Aorta (tissue), 5 donors: ENCODE data around the gene INF2. TPM values are rescaled to one million over a fixed set of nuclear protein-coding genes. Genes with fewer than 3 reads are reported as not detected.
"Not testable (repeated sequence)": the region's sequence is repeated elsewhere in the genome, so short reads cannot be mapped to it uniquely, and the experiment has no call there.

Experiments used
- ATAC-seq: fragments of 200-7000 bp; cut with Tn5 transposase; one replicate; pipeline ENCODE4 v1.9.1; 2022; ENCODE audit warnings: moderate library complexity; ENCODE audit not compliant: low FRiP score
- DNase-seq, 2 donors: peaks; one replicate each; pipeline ENCODE4 v3.0.0-alpha.2; 2020
- H3K27ac ChIP-seq, 2 donors: one replicate each; pipeline ENCODE4 v1.5.1; 2013; ENCODE audit warnings: low read length in 2 of 2, mild to moderate bottlenecking in 2 of 2, moderate library complexity in 2 of 2, control low read depth in 1 of 2, inconsistent platforms in 1 of 2, low read depth in 1 of 2
- H3K27me3 ChIP-seq, 2 donors: one replicate each; pipeline ENCODE4 v1.6.1; 2013; ENCODE audit warnings: control low read depth in 1 of 2, low read length in 1 of 2, mild to moderate bottlenecking in 1 of 2, moderate library complexity in 1 of 2; ENCODE audit not compliant: insufficient read depth in 2 of 2, control insufficient read depth in 1 of 2
- H3K36me3 ChIP-seq, 2 donors: one replicate each; pipeline ENCODE4 v1.6.1; 2013; ENCODE audit warnings: control low read depth in 1 of 2, low read length in 1 of 2, mild to moderate bottlenecking in 1 of 2; ENCODE audit not compliant: insufficient read depth in 2 of 2, control insufficient read depth in 1 of 2
- H3K4me1 ChIP-seq, 2 donors: one replicate each; pipeline ENCODE4 v1.6.1; 2013; ENCODE audit warnings: low read length in 2 of 2, control low read depth in 1 of 2, mild to moderate bottlenecking in 1 of 2, moderate library complexity in 1 of 2; ENCODE audit not compliant: insufficient read depth in 2 of 2, control insufficient read depth in 1 of 2
- H3K4me3 ChIP-seq, 2 donors: one replicate each; pipeline ENCODE4 v1.5.1; 2013; ENCODE audit warnings: low read length in 2 of 2, control low read depth in 1 of 2, mild to moderate bottlenecking in 1 of 2
- H3K9me3 ChIP-seq: one replicate; pipeline ENCODE4 v1.6.1; 2013; ENCODE audit warnings: mild to moderate bottlenecking, low read length; ENCODE audit not compliant: control insufficient read depth
- WGBS, 2 donors: extraction: QIAGEN DNeasy Blood & Tissue Kit; methylation state at CpG; one replicate each; pipeline ENCODE4 v1.1.7; 2013; 5-methylcytosine and 5-hydroxymethylcytosine counted together
- intact Hi-C, 2 donors: fragments of 100-400 bp; cut with DNase I; formaldehyde crosslinking; loops; one replicate each; pipeline versions ENCODE4 v1.14.2 to v1.15.0; 2022
- polyA plus RNA-seq, 2 donors: library from polyadenylated mRNA; stranded (reverse); fragments of 200-250 nt; gene quantifications; one replicate each; pipeline ENCODE4 v1.2.3, GENCODE V29; 2013
- total RNA-seq, 2 donors: library from RNA; stranded (reverse); fragmentation: NEBNext Ultra II Directional; extraction: Animal tissue kit (Norgen Biotek cat#: 25700); gene quantifications; one replicate each; pipeline ENCODE4 v1.2.1, GENCODE V29; 2021
- donor health status: healthy with polysubstance abuse.
- donor health status: Bipolar disorder and iron deficiency.
- donor health status: DM: no; HTN: no; CAD: no.
- donor health status: DM: no; HTN: no; CAD: no.
- donor health status: DM: yes; HTN: yes; CAD: no.

The INF2 gene
- total and polyA plus RNA-seq, 4 donors = 31.9 to 185 (median 93.2) TPM

DNA sequence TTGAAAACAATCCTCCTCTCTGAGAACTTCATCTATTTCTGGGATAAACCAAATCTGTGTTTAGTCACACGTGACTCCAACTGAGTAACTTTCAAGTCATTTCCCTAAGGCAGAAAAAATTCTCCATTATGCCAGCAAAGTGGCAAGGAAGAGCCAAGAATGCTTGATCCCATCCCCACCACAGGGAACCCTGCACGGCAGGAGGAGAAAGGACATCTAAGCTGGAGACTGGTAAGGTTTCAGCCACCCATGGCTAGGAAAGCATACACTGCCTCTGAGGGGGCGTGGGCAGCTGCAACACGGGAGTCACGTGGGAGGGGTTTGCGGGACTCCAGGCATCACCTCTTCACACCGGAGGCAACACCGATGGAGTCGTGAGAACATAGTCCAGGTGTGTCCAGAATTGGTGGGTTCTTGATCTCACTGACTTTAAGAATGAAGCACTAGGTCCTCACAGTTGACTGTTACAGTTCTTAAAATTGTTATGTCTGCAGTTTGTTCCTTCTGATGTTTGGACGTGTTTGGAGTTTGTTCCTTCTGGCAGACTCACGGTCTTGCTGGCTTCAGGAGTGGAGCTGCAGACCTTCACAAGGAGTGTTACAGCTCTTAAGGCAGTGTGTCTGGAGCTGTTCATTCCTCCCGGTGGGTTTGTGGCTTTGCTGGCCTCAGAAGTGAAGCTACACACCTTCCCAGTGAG is 60.8 kb downstream of the INF2 start:
- intact Hi-C loops = no loop called here
- Histone ChIP-seq H3K27ac (peak overlapping the region in 1 of 2 donors; percentile 89), H3K36me3 (no peaks in the 10 kb centered on the region), H3K4me1 (peaks cover 0 to 3% of the 10 kb centered on the region in 2 donors), H3K4me3 (no peak overlapping the region), H3K27me3 (no peaks in the 10 kb centered on the region), H3K9me3 (no peaks in the 10 kb centered on the region)
- WGBS, 2 donors = 26 to 28% methylated on average over 12 of the region's 12 CpGs
- DNase-seq (peak in 1 of 2 donors; percentile 45), ATAC-seq (no peak)

DNA sequence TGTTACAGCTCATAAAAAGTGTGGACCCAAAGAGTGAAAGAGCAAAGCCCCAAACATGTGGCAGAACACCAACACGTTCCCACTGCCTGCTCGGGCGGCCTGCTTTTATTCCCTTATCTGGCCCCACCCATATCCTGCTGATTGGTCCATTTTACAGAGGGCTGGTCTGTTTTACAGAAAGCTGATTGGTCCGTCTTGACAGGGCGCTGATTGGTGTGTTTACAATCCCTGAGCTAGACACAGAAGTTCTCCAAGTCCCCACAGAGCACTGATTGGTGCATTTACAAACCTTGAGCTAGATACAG is 61.3 kb downstream of the INF2 start:
- ATAC-seq, H3K36me3 ChIP-seq, H3K4me3 ChIP-seq, intact Hi-C loops, H3K4me1 ChIP-seq, H3K9me3 ChIP-seq, H3K27me3 ChIP-seq, DNase-seq: not testable (repeated sequence)
- peak overlapping the region in 1 of 2 donors; percentile 26 for H3K27ac ChIP-seq
- WGBS, 2 donors = 51 to 54% methylated on average over 5 of the region's 5 CpGs

DNA sequence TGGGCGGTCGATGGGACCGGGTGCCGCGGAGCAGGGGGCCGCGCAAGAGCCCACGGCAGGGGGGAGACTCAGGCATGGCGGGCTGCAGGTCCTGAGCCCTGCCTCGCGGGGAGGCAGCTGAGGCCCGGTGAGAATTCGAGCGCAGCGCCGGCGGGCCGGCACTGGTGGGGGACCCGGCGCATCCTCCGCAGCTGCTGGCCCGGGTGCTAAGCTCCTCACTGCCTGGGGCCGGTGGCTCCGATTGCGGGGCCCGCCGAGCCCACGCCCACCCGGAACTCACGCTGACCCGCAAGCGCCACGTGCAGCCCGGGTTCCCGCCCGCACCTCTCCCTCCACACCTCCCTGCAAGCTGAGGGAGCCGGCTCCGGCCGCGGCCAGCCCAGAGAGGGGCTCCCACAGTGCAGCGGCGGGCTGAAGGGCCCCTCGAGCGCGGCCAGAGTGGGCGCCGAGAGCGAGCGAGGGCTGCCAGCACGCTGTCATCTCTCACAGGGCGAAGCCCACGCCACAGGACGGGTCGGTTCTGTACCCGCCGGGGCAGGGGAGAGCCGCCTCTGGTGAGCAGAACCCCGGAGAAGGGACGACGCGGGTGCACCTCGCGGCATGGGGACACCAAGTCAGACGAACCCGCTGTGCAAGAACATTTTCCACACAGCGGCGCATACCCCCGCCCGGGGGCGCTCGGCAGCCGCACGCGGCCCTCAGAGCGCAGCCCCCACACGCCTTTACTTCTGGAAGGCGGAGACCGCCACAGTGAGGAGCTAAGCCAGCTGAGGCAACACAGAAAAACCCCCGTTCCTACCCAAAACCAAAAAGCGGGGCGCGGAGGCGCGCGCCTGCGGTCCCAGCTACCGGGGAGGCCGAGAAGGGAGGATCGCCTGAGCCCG is 62.4 kb downstream of the INF2 start:
- H3K27ac ChIP-seq = peak overlapping the region; percentile 24 to 49
- WGBS, 2 donors = 78 to 83% methylated on average over 60 to 90 of the region's 90 CpGs
- H3K4me1 ChIP-seq = peaks cover 0 to 3% of the 10 kb centered on the region in 2 donors
- H3K9me3 ChIP-seq = no peaks in the 10 kb centered on the region
- no peak for ATAC-seq
- no peaks in the 10 kb centered on the region for H3K27me3 ChIP-seq
- DNase-seq = peak in 1 of 2 donors; percentile 48
- intact Hi-C loops = no loop called here
- peaks cover 0 to 2% of the 10 kb centered on the region in 2 donors for H3K36me3 ChIP-seq
- H3K4me3 ChIP-seq = peak overlapping the region in 1 of 2 donors; percentile 18

DNA sequence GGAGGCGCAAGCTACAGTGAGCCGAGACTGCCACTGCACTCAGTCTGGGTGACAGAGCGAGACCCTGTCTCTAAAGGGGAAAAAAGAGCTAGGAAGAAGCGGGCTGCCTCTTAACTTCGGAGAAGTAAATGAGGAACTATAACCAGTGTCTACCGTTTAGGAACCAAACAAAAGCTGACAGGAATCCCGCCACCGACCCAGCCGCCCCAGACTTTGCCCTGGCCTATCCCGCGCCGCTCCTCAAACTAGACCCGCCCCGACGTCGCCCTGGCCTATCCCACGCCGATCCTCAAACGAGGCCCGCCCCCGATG is 63.0 kb downstream of the INF2 start:
- Histone ChIP-seq H3K27ac (peak overlapping the region; percentile 24 to 49), H3K9me3 (no peaks in the 10 kb centered on the region), H3K4me3 (peak overlapping the region in 1 of 2 donors; percentile 18), H3K4me1 (peaks cover 0 to 3% of the 10 kb centered on the region in 2 donors), H3K36me3 (peaks cover 0 to 2% of the 10 kb centered on the region in 2 donors), H3K27me3 (no peaks in the 10 kb centered on the region)
- ATAC-seq = no peak
- 6% methylated on average over 21 of the region's 21 CpGs for WGBS, 2 donors
- DNase-seq = no peak
- intact Hi-C loops = no loop called here

DNA sequence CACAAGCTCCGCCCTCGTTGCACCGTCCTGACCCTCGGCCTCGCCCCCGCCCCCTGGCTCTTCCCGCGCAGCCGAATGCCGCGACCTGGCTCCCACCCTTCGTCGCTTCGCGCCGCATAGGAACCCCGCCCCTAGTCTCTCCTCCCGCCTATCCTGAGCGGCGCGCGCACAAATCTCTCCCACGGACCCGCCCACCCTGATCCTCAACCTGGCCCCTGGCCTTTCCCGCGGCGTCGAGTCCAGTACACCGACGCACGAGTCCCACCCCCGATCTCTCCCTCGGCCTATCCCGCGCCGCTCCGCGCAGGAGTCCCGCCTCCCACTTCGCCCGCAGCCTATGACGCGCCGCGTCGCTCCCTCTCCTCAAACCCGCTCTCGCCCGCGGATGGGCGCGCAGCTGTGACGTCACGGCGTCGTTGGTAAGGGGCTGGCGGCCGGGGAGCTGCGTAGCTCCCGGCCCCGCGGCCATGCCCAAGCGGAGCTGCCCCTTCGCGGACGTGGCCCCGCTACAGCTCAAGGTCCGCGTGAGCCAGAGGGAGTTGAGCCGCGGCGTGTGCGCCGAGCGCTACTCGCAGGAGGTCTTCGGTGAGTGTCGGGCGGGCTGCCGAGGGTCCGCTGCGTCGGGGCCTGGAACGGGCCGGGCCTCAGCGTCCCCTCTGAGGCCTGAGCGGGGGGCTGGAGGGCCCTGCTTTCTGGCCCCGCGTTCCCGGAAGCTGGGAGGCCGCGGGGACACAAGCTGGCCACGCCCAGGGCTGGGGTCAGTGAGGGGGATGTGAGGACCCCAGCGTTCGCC is 63.5 kb downstream of the INF2 start, which contains the start of gene SIVA1:
TSS of gene SIVA1 (plus strand) at position 413 of the 793 bp plus-strand sequence. CDS start at position 468, 55 bp downstream.
- WGBS, 2 donors = 0% methylated on average over 83 to 95 of the region's 95 CpGs

DNA sequence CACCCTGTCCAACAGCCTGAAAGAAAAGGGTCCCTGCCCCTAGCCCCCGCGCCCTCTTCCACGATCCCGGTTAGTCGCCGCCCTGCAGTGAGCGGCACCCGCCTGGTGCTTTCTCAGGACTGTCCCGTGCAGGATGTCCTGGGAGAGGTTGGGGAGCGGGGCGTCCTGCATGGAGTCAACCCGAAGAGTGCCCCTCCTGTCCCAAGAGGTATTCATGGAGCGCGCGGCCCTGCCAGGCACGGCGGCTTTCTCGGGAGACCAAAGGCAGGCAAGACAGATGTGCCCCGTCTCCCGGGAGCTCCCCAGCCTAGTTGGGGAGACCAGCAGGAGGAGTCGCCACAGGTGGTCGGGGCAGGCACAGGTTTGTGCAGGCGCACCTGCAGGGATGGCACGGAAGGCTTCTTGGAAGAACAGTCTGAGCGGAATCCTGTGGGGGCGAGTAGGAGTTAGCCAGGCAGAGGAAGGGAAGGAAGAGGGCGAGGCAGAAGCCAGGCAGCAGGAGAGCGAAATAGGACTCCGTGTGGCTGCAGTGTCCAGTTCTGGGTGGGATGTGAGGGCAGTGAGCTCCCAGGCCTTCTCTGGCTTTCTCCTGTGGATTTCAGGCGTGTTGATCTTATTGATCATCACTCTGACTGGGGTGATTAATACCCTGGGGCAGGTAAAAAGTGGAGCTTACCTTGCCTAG is 64.3 kb downstream of the INF2 start:
- DNase-seq (no peak), ATAC-seq (no peak)
- Histone ChIP-seq H3K9me3 (no peaks in the 10 kb centered on the region), H3K27me3 (no peaks in the 10 kb centered on the region), H3K27ac (peak overlapping the region in 1 of 2 donors; percentile 18), H3K4me1 (peaks cover 0 to 3% of the 10 kb centered on the region in 2 donors), H3K4me3 (peak overlapping the region; percentile 55 to 81), H3K36me3 (peaks cover 0 to 4% of the 10 kb centered on the region in 2 donors)
- 1 to 2% methylated on average over 30 of the region's 30 CpGs for WGBS, 2 donors
- intact Hi-C loops = loop anchor here in 1 of 2 donors (1.0 kb wide), 1 partner anchor 37 kb away; no protein-coding TSS in a partner anchor

More for the DNA sequence above, 63.5 kb downstream of the INF2 start, which contains the start of gene SIVA1:
- ATAC-seq (peak; percentile 98), DNase-seq (peak; percentile 100)
- Histone ChIP-seq H3K36me3 (peaks cover 0 to 4% of the 10 kb centered on the region in 2 donors), H3K9me3 (no peaks in the 10 kb centered on the region), H3K27ac (peak within 1 kb of the TSS; percentile 24 to 65), H3K27me3 (no peaks in the 10 kb centered on the region), H3K4me3 (peak within 1 kb of the TSS; percentile 55 to 81), H3K4me1 (peaks cover 0 to 3% of the 10 kb centered on the region in 2 donors)
- intact Hi-C loops = loop anchor here in 1 of 2 donors (1.0 kb wide), 1 partner anchor 37 kb away; no protein-coding TSS in a partner anchor

DNA sequence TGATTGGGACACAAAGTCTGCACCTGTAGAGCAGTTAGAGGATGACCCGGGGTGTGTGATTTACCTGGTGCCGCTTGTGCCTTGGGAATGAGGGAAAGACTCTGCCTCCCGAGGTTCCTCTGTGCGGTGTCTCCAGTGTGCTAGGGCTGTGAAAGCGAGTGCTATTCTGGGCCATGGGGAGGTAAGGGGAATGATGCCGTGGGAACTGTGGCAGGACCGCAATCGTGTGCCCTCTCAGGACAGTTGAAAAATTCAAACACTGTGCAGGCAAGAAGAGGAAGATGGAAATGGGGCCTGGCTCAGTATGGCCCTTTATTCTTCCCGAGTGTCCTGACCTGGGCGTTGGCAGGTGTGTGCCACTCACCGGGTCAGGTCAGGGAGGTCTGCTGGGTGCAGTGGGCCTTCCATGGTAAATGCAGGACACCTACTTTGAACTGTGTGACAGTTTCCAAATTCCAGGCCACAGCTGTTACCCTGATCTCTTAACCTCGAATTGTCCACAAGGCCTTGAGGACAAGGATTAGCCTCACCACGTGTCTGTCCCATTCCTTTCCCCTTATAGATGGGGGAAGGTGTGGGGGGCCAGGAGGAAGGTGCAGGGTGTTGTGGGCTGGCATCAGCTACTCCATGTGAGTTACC is 64.9 kb downstream of the INF2 start:
- intact Hi-C loops = no loop called here
- WGBS, 2 donors = 49 to 50% methylated on average over 13 of the region's 13 CpGs
- no peak for ATAC-seq
- Histone ChIP-seq H3K36me3 (peaks cover 0 to 5% of the 10 kb centered on the region in 2 donors), H3K4me3 (peak overlapping the region in 1 of 2 donors; percentile 81), H3K27ac (no peak overlapping the region), H3K4me1 (peaks cover 0 to 2% of the 10 kb centered on the region in 2 donors), H3K9me3 (no peaks in the 10 kb centered on the region), H3K27me3 (no peaks in the 10 kb centered on the region)
- no peak for DNase-seq
